Activated T-helper 9 cell treated with anti-CD3 and anti-CD28 coated beads, Interleukin-2, amount 50 U/mL, for 16 hours (primary cell): ENCODE results near the gene METTL15.
A peak's percentile ranks its signal among the peaks of the same experiment; 100 is the strongest.
"Not testable (repeated sequence)": the region's sequence is repeated elsewhere in the genome, so short reads cannot be mapped to it uniquely, and the experiment has no call there.

Source experiments
- DNase-seq: peaks from one replicate; pipeline ENCODE4 v3.0.0-alpha.2; 2020; ENCODE audit warnings: low read depth

The METTL15 gene

GRCh38 chr11:28110108-28110820 is 2.1 kb downstream of the METTL15 start:
- peak; percentile 34 for DNase-seq

DNA sequence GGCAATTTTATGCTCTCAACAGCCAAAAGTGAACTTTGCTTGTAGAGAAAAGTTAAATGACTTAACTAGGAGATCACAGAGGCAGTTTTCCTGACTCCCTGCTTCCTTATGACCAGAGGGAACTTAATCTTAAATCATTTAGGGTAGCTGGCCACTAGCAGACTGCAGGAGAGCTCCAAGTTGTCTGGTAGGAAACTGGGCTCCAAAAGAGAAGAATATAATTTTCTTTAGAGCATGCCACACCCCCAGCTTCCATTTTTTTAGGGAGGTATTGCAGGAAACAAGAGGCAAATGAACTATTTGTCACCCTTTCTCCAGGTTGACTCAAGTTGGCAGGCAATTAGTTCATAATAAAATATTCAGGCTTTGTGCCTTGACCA is 2.6 kb downstream of the METTL15 start:
- DNase-seq = no peak

DNA sequence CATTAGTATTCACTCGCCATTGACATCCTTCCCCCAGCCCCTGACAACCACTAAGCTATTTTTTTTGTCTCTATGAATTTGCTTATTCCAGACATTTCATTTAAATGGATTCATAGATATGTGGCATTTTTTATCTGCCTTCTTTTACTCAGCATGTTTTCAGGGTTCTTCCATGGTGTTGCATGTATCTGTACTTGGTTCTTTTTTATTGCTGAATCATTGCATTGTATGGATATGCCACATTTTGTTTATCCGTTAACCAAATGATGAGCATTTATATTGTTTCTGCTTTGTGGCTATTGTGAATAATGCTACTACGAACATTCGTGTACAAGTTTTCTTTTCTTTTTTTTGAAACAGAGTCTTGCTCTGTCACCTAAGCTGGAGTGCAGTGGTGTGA is 5.9 kb downstream of the METTL15 start:
- no peak for DNase-seq

DNA sequence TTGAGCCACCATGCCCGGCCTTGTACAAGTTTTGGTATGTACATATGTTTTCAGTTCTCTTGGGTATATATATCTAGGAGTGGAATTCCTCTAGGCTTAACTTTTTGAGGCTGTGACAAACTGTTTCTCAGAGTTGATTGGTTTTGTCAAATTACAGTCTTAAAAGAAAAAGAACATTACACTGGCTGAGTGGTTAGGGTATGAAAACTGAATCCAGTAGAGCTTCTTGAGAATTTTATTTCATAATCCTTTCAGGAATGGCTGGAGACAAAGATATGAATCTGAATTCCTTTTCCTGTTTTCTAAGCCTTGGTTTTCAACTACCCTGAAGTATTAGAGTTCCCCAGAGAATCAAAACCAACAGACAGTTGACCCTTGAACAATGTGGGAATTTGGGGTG is 6.5 kb downstream of the METTL15 start:
- DNase-seq = no peak

DNA sequence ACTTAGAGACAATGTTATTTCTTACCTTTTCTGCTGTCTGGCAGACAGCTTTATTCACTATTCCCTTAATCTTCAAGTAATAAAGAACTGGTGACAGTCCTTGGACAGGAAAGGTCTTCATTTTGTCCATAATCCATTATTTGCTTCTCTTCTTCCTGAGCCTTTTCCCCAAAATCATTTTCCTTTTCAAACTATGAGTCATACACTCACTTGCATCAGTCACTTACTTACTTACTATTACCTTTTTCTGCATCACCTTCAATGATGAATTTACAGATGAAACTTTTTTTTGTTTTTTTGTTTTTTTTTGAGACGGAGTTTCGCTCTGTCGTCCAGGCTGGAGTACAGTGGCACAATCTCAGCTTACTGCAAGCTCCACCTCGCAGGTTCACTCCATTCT is 9.5 kb downstream of the METTL15 start:
- DNase-seq = no peak

- DNase-seq = no peak
Measured at GRCh38 chr11:28123151-28123581, 15.0 kb downstream of the METTL15 start.

DNA sequence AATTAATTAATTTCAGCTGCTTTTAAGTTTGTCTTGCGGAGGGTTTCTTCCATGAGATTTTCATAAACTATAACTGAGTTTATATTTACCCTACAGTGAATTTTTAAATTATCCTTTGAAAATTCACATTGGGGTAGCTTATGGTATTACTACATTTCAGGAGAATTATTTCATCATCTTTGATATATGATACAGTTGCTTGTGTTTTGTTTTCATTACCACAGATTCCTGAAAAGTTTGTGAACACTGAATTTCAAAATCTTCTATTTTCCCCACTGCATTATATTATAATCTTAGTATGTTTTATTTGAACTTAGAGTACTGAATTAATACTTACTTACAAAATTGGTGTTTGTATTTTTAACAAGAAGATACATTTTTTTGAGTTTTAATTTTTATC is 24.4 kb downstream of the METTL15 start:
- DNase-seq = no peak

GRCh38 chr11:28133146-28133545 is 25.0 kb downstream of the METTL15 start:
- no peak for DNase-seq

- DNase-seq = not testable (repeated sequence)
Measured at GRCh38 chr11:28136157-28136556, 28.0 kb downstream of the METTL15 start.

- DNase-seq = no peak
Measured at GRCh38 chr11:28137366-28137765, 29.2 kb downstream of the METTL15 start.

DNA sequence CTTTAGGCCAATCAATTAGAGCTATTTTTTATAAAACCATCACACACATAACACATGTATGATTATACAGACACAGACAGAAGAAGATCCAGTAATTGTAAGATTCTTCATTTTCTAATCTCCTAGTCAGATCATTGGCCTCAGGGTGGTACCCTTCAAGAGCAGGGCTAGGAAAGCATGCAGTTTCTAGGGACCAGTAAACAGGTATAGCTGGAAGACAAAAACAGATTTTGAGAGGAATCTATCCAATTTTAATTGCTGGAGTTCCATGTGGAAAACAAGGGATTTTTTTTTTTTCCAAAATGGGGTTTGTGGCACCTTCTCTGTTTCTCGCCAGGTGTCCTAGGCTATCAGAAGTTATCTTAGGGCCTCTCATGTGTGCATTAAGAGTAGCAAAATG is 29.6 kb downstream of the METTL15 start:
- DNase-seq = no peak

GRCh38 chr11:28139841-28140415 is 31.7 kb downstream of the METTL15 start:
- no peak for DNase-seq

- DNase-seq = no peak
Measured at GRCh38 chr11:28140689-28141455, 32.7 kb downstream of the METTL15 start.

- no peak for DNase-seq
Measured at GRCh38 chr11:28142724-28143123, 34.5 kb downstream of the METTL15 start.

DNA sequence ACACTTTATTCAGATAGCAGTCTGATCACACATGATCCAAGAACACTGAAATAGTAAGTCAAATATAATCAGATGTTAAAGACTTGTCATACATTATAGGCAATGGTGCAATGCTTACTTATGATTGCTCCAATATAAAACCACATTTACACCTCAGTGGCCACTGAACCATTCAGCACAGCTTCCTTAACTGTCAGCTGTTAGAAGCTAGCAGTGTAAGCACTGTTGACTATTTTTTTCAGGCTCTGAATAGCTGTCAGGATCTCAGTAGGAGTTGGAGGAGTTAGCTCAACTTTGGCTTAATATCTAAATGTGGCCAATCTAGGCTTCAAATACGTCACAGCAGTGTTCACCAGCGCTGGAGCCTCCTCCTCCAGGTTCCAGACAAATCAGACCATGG is 36.6 kb downstream of the METTL15 start:
- no peak for DNase-seq

- DNase-seq = no peak
Measured at GRCh38 chr11:28146123-28146751, 38.0 kb downstream of the METTL15 start.

- DNase-seq = no peak
Measured at GRCh38 chr11:28152743-28153142, 44.6 kb downstream of the METTL15 start.

DNA sequence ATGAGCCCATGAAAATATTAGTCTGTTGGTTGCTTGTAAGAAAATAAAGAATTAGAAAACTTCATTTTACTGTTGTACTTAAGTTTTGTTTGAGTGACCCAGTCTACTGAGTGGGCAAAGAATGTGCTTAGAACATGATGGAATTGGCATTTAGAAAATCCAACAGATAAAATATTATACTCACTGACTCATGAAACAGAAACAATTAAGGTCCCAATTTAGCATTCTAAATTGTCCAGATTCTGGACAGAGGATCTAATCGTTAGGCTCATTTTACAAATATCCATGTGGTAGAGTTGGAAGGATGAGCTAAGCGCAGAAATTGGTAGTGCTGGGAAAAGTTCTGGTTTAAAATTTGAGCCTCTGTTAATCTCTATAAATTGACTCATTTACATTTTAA is 45.4 kb downstream of the METTL15 start:
- no peak for DNase-seq

DNA sequence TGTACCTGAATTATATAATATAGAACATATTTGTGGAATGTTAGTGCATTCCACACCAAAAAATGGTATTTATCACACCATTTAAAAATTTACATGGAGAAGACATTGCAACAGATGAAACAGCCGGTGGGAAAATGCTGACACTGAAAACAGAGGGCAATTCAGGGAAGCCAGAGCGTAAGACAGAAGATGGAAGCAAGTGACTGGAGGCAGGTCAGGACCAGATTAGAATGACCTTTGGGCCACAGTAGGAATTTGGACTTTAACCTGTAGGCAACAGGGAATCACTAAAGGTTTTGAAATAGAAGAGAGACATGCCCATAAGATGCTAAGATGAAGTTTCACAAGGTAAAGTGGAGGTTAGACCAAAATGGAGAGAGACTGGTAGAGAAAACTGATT is 60.5 kb downstream of the METTL15 start:
- DNase-seq = no peak

DNA sequence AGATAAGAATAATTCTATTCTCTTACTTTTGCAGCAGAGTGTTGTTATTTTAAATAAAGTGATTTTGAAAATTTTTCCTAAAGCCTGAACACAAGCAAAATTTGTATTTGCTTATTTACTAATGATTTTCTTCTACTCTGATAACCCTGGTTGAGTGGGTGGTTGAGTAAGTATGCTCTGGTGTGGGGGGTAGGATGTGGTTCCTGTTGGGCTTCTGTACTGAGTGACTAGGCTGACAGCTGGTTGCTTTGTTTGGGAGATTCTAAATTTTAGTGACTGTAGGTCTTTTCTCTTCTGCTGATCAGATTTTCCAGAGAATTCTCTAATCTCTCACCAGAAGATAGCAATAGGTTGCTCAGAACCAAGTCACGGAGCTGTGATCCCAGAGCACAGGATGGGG is 61.6 kb downstream of the METTL15 start:
- no peak for DNase-seq

DNA sequence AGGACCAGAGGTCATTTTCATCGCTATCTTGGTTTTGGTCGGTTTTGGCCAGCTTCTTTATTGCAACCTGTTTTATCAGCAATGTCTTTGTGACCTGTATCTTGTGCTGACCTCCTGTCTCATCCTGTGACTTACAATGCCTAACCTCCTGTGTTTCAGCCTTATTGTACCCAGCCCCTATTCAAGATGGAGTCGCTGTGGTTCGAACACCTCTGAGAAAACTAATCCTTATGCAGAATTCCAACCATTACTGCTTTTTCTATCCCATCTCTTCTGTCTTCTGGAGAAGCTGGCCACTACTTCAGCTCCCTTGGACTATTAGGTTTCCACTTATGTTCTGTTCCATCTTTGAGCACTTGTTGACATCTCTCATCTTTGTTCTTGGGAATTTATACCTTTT is 62.6 kb downstream of the METTL15 start:
- DNase-seq = no peak

GRCh38 chr11:28176351-28176750 is 68.2 kb downstream of the METTL15 start:
- no peak for DNase-seq

- DNase-seq = no peak
Measured at GRCh38 chr11:28195449-28195848, 87.3 kb downstream of the METTL15 start.
